Endothelial cell of umbilical vein (primary cell): ENCODE measurements around the gene MIER1.

Experiments
- EZH2 ChIP-seq: IDR thresholded peaks from 2 replicates; pipeline ENCODE4 v1.6.1; 2012; ENCODE audit warnings: borderline replicate concordance, low read depth, mild to moderate bottlenecking, moderate library complexity, low read length, inconsistent platforms; ENCODE audit not compliant: severe bottlenecking
- MYC ChIP-seq: IDR thresholded peaks from one replicate; pipeline ENCODE4 v1.6.1; 2011; ENCODE audit warnings: mild to moderate bottlenecking, low read depth, low read length
- POLR2A ChIP-seq: IDR thresholded peaks from 2 replicates; pipeline ENCODE4 v1.6.1; 2012; ENCODE audit warnings: low read depth, mild to moderate bottlenecking, control low read depth, low read length
- POLR2AphosphoS5 ChIP-seq: IDR thresholded peaks from 2 replicates; pipeline ENCODE4 v1.6.1; 2012; ENCODE audit warnings: low read depth, mild to moderate bottlenecking, control low read depth, low read length, moderate library complexity; ENCODE audit not compliant: insufficient read depth
- TF ChIP-seq, protein P1 (sequence below), 2 donors: IDR thresholded peaks; 1 replicate in 1 of 2; 2 replicates in 1 of 2; pipeline ENCODE4 v1.5.1; 2011; ENCODE audit warnings: low read length in 2 of 2, mild to moderate bottlenecking in 2 of 2, moderate library complexity in 2 of 2, control low read depth in 1 of 2, inconsistent platforms in 1 of 2, low read depth in 1 of 2; ENCODE audit not compliant: insufficient read depth in 1 of 2; ENCODE audit errors: extremely low read depth in 1 of 2
- TF ChIP-seq, protein P2 (sequence below): IDR thresholded peaks from 2 replicates; pipeline ENCODE4 v1.6.1; 2011; ENCODE audit not compliant: insufficient read depth, insufficient read length

DNA sequence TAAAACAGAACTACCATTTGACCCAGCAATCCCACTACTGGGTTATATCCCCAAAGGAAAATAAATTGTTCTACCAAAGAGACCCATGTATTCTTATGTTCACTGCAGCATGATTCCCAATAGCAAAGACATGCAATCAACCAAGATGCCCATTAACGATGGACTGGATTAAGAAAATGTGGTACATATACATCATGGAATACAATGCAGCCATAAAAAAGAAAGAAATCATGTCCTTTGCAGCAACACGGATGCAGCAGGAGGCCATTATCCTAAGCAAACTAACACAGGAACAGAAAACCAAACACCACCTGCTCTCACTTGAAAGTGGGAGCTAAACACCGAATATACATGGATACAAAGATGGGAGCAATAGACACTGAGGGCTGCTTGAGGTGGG is 85.0 kb downstream of the MIER1 start:
- TF ChIP-seq, protein P1, sequence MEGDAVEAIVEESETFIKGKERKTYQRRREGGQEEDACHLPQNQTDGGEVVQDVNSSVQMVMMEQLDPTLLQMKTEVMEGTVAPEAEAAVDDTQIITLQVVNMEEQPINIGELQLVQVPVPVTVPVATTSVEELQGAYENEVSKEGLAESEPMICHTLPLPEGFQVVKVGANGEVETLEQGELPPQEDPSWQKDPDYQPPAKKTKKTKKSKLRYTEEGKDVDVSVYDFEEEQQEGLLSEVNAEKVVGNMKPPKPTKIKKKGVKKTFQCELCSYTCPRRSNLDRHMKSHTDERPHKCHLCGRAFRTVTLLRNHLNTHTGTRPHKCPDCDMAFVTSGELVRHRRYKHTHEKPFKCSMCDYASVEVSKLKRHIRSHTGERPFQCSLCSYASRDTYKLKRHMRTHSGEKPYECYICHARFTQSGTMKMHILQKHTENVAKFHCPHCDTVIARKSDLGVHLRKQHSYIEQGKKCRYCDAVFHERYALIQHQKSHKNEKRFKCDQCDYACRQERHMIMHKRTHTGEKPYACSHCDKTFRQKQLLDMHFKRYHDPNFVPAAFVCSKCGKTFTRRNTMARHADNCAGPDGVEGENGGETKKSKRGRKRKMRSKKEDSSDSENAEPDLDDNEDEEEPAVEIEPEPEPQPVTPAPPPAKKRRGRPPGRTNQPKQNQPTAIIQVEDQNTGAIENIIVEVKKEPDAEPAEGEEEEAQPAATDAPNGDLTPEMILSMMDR (IDR thresholded peaks at IDR 0.05; ENCODE audit: extremely low read depth in 1 of 2, insufficient read depth in 1 of 2, low read depth in 1 of 2, low read length in 2 of 2), result no peak
- no peak for TF ChIP-seq POLR2AphosphoS5
- no peak for TF ChIP-seq EZH2
- no peak for TF ChIP-seq POLR2A
- TF ChIP-seq MYC, result no peak
- TF ChIP-seq, protein P2, sequence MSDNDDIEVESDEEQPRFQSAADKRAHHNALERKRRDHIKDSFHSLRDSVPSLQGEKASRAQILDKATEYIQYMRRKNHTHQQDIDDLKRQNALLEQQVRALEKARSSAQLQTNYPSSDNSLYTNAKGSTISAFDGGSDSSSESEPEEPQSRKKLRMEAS, result no peak
